ENCODE data around the gene SYNE1.

- TF ChIP-seq POLR2AphosphoS5 (IDR thresholded peaks at IDR 0.05): no peak
- TF ChIP-seq POLR2A (IDR thresholded peaks at IDR 0.05): no peak
- TF ChIP-seq CTCF (IDR thresholded peaks at IDR 0.05): no peak
- no peak for TF ChIP-seq EP300 (IDR thresholded peaks at IDR 0.05)
Observed at GRCh38 chr6:152298055-152298647, 339.0 kb downstream of the SYNE1 start.
